Smooth muscle cell (in vitro differentiated cells): ENCODE measurements around the gene SOCS6. TPM values are rescaled to one million over a fixed set of nuclear protein-coding genes. Genes with fewer than 3 reads are reported as not detected.

ENCODE experiments used
- DNase-seq: peaks from one replicate; lab custom pipeline; 2025; ENCODE audit not compliant: unreplicated experiment; lab: John Stamatoyannopoulos, UW
- H2AFZ ChIP-seq: fragments of 200-600 bp; sonication (generic); 2 replicates; pipeline ENCODE4 v1.6.0; 2016; ENCODE audit warnings: antibody characterized with exemption, low read depth, mild to moderate bottlenecking
- H3F3A ChIP-seq: fragments of 200-600 bp; sonication (generic); 2 replicates; pipeline ENCODE4 v1.6.0; 2017; ENCODE audit warnings: antibody characterized with exemption, low read depth
- H3K27ac ChIP-seq: fragments of 200-600 bp; sonication (generic); 2 replicates; pipeline ENCODE4 v1.5.1; 2016; ENCODE audit warnings: low read depth, mild to moderate bottlenecking
- H3K27me3 ChIP-seq: fragments of 200-600 bp; sonication (generic); 2 replicates; pipeline ENCODE4 v1.6.1; 2016; ENCODE audit warnings: low read depth, mild to moderate bottlenecking
- H3K36me3 ChIP-seq: fragments of 200-600 bp; sonication (generic); 2 replicates; pipeline ENCODE4 v1.5.1; 2016; ENCODE audit warnings: low read depth
- H3K4me1 ChIP-seq: fragments of 200-600 bp; sonication (generic); 2 replicates; pipeline ENCODE4 v1.5.1; 2016; ENCODE audit warnings: low read depth
- H3K4me2 ChIP-seq: fragments of 200-600 bp; sonication (generic); 2 replicates; pipeline ENCODE4 v1.6.0; 2016; ENCODE audit warnings: mild to moderate bottlenecking
- H3K4me3 ChIP-seq: fragments of 200-600 bp; sonication (generic); 2 replicates; pipeline ENCODE4 v1.5.1; 2016; ENCODE audit warnings: mild to moderate bottlenecking
- H3K79me2 ChIP-seq: fragments of 200-600 bp; sonication (generic); 2 replicates; pipeline ENCODE4 v1.6.0; 2016; ENCODE audit warnings: low read depth, mild to moderate bottlenecking
- H3K9ac ChIP-seq: fragments of 200-600 bp; sonication (generic); 2 replicates; pipeline ENCODE4 v1.6.0; 2016; ENCODE audit warnings: low read depth
- H3K9me3 ChIP-seq: fragments of 200-600 bp; sonication (generic); replicated peaks from 2 replicates; pipeline ENCODE4 v1.5.1; 2016; ENCODE audit warnings: low read depth
- H4K20me1 ChIP-seq: fragments of 200-600 bp; sonication (generic); 2 replicates; pipeline ENCODE4 v1.6.0; 2016; ENCODE audit warnings: low read depth
- WGBS: methylation state at CpG from one replicate; pipeline ENCODE4 v1.1.7; 2016; ENCODE audit warnings: low lambda C conversion rate; 5-methylcytosine and 5-hydroxymethylcytosine counted together
- polyA plus RNA-seq: library from polyadenylated mRNA; unstranded; fragments of >200 nt; fragmentation: Nextera tagmentation; extraction: Ambion mirVana; gene quantifications from 2 replicates; pipeline ENCODE4 v1.2.1, GENCODE V29; 2016
- total RNA-seq: library from RNA; depleted of rRNA; stranded (reverse); fragments of >200 nt; gene quantifications from 2 replicates; pipeline ENCODE4 v1.2.3, GENCODE V29; 2014
- TF ChIP-seq, protein P1 (sequence below): fragments of 200-600 bp; sonication (generic); IDR thresholded peaks from 2 replicates; pipeline ENCODE4 v1.5.1; 2017; ENCODE audit warnings: borderline replicate concordance, mild to moderate bottlenecking, antibody characterized with exemption; ENCODE audit not compliant: insufficient read depth, poor library complexity, severe bottlenecking

SOCS6 gene
- total and polyA plus RNA-seq, 2 experiments from 2014 or later: 8.5 to 38.0 TPM

DNA sequence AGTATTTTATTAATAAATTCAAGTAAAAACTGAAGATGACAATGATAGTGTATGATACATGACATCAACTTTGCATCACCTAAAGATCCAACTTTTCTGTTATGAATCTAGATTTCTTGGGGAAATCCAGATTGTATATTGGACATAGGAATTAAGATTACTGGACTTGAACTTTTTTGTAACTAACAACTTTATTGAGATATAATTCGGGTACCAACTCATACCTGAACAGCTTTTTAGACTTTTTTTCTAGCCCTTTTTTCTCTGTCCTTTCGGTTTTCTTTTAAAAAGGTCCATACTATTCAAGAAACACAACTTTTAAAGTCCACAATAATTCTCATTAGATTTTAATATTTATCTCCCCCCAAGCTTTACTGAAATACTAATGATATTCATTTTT, 1.1 kb upstream of the SOCS6 start:
- peak overlapping the region; percentile 81 for H3K27ac ChIP-seq
- no peaks in the 10 kb centered on the region for H3K27me3 ChIP-seq
- peaks cover 11% of the 10 kb centered on the region for H3F3A ChIP-seq
- peak overlapping the region; percentile 92 for H3K4me3 ChIP-seq
- TF ChIP-seq, protein P1, sequence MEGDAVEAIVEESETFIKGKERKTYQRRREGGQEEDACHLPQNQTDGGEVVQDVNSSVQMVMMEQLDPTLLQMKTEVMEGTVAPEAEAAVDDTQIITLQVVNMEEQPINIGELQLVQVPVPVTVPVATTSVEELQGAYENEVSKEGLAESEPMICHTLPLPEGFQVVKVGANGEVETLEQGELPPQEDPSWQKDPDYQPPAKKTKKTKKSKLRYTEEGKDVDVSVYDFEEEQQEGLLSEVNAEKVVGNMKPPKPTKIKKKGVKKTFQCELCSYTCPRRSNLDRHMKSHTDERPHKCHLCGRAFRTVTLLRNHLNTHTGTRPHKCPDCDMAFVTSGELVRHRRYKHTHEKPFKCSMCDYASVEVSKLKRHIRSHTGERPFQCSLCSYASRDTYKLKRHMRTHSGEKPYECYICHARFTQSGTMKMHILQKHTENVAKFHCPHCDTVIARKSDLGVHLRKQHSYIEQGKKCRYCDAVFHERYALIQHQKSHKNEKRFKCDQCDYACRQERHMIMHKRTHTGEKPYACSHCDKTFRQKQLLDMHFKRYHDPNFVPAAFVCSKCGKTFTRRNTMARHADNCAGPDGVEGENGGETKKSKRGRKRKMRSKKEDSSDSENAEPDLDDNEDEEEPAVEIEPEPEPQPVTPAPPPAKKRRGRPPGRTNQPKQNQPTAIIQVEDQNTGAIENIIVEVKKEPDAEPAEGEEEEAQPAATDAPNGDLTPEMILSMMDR: no peak
- no peaks in the 10 kb centered on the region for H3K36me3 ChIP-seq
- H4K20me1 ChIP-seq: peaks cover 32% of the 10 kb centered on the region
- H3K4me2 ChIP-seq: peak overlapping the region; percentile 93
- H3K79me2 ChIP-seq: peaks cover 32% of the 10 kb centered on the region
- peak overlapping the region; percentile 77 for H3K9ac ChIP-seq
- H3K9me3 ChIP-seq: no peaks in the 10 kb centered on the region
- H2AFZ ChIP-seq: peak overlapping the region; percentile 81
- no peak for DNase-seq
- 92% methylated on average over 2 of the region's 2 CpGs for WGBS
- H3K4me1 ChIP-seq: peaks cover 17% of the 10 kb centered on the region

DNA sequence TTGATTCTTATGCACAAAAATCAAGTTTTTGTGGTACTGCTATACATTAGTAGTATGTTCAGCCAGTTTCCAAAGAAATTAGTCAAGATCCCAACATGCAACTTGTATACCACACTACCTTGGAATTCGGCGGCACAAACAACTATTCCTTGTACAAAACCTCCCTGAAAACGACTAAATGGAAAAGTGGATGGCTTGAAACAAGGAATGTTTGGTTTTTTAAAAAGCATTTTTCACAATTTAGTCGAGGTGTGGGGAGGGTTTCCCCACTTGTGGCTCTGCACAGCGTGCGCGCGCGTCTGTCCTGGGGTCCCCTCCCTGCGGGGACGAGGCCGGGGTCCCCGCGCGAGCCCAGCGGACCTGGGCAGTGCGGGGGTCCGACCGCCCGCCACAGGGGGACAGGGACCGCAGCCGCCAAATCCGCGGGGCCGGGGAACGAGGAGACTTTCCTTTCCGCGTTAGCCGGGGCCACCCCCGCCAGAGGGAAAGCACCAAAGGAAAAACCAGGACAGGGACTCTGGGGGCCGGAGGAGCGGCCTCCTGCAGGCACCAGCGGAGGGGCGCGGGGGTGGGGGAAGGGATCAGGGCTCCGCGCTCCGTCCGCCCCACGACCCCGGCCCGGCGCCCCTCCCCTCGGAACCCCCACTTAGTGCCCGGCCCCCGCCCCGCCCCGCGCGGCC, 534 bp upstream of the SOCS6 start:
- Histone ChIP-seq H3K27me3 (no peaks in the 10 kb centered on the region), H3K27ac (peak overlapping the region; percentile 81), H3K4me2 (peak overlapping the region; percentile 93), H2AFZ (peak overlapping the region; percentile 81), H4K20me1 (peaks cover 38% of the 10 kb centered on the region), H3K36me3 (no peaks in the 10 kb centered on the region), H3F3A (peaks cover 11% of the 10 kb centered on the region), H3K9ac (peak overlapping the region; percentile 77), H3K4me3 (peak overlapping the region; percentile 92), H3K79me2 (peaks cover 37% of the 10 kb centered on the region), H3K4me1 (peaks cover 17% of the 10 kb centered on the region), H3K9me3 (no peaks in the 10 kb centered on the region)
- DNase-seq: peak; percentile 29
- TF ChIP-seq, protein P1: no peak
- 4% methylated on average over 24 of the region's 50 CpGs for WGBS

DNA sequence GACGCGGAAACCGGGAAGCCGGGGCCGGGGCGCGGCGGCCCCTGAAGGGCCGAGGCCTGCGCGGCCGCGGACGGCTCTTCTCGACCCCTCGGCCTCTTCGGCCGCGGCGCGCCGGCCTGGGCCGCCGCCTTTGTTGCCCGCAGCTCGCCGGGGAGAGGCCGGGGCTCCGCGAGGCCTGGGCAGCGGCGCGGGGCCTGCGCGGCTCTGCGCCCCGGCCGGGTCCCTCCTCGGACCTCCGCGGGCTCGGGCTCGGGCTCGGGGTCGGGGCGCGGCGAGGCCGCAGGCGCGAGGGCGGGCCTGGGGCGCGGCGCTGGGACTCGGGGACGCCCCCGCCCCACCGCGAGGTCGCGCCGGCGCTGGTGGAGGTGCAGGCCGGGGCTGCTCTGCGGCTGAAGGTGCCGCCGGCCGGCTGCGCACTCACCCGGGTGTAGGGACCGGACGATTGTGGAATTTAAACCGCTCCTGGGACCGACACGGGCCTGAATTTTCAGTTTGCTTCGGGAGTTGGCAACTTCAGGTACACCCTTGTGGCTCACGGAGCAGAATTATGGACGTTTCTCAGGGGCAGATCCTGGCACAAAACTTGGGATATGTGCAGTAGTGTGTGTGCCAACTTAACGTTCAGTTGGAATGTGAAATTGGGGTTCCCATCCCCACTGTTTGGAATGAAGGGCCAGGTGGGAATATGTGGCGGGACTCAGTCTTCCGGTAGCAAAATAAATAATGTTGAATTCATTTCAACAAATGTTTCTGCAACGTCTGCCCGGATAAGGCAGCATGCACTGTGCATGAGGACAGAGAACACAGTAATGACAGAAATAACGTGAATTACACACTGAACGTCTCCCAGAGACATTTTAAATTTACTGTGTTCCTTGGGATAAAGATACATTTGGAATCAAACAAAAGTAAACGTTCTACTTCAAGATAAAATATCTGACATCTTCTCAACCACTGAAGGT, 787 bp downstream of the SOCS6 start:
- H3K4me2 ChIP-seq: peak overlapping the region; percentile 94
- peaks cover 51% of the 10 kb centered on the region for H4K20me1 ChIP-seq
- H3K36me3 ChIP-seq: no peaks in the 10 kb centered on the region
- WGBS: under 1% methylated on average over 60 of the region's 87 CpGs
- TF ChIP-seq, protein P1: no peak
- H3K27ac ChIP-seq: peak overlapping the region; percentile 73
- H3F3A ChIP-seq: peaks cover 11% of the 10 kb centered on the region
- peak; percentile 25 for DNase-seq
- H3K79me2 ChIP-seq: peaks cover 51% of the 10 kb centered on the region
- H3K4me3 ChIP-seq: peak overlapping the region; percentile 92
- no peaks in the 10 kb centered on the region for H3K9me3 ChIP-seq
- H3K27me3 ChIP-seq: no peaks in the 10 kb centered on the region
- no peak overlapping the region for H2AFZ ChIP-seq
- peak overlapping the region; percentile 86 for H3K9ac ChIP-seq
- peaks cover 23% of the 10 kb centered on the region for H3K4me1 ChIP-seq
